GM18502 (cell line): Measurements from ENCODE around the gene ADPGK.
"Not testable (repeated sequence)": the region's sequence is repeated elsewhere in the genome, so short reads cannot be mapped to it uniquely, and the experiment has no call there.

ENCODE experiments used
- ATAC-seq: cut with Tn5 transposase; IDR thresholded peaks from one replicate; pipeline ENCODE4 v1.9.1; 2021; ENCODE audit warnings: mild to moderate bottlenecking; ENCODE audit not compliant: unreplicated experiment, poor library complexity

ADPGK gene

DNA sequence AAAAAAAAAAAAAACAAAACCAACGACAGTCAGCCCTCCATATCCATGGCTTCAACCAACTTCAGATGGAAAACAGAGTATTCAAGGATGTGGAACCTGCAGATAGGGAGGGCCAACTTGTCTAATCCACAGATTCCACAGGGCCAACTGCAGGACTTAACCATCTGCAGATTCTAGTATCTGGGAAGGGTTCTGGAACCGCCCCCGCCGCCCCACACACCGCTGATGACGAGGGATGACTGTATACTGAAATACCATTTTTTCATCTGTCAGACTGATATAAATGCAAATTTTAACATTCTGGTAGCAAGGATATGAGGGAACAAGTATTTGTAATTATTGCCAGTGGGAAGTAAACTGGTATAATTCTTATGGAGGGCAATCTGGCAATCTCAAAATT, 29.5 kb downstream of the ADPGK start:
- ATAC-seq: no peak

DNA sequence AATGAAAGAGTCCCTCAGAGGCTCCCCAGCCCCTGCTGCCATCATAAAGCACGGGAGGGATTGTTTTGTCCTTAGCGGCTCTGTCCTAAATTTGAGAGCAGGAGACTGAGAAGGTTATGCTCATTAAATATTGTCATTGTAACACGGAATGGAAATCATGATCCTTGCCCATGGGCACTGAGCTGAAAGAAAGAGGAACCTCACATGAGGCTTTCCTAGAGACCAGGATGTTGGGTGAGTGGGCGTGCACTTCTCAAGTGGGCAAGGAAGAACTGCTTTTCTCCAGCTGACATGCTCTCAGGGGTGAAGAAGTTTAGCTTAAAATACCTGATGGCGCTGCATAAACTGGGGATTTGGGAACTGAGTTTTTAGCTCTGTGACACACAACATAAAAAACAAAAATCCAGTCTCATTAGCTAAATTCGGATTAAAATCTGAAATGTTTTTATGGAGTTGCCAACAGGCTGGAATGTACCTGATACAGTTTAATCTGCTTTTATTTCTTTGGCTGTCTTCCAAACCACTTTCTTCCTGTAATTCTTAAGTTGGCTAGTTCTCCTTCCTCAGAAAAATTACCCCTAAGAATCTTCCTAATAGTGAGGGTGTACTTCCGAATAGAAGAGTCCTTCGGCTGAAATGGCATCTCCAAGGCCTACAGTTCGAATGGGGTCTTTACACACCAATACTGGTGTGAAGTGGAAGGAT, 31.7 kb downstream of the ADPGK start:
- no peak for ATAC-seq

DNA sequence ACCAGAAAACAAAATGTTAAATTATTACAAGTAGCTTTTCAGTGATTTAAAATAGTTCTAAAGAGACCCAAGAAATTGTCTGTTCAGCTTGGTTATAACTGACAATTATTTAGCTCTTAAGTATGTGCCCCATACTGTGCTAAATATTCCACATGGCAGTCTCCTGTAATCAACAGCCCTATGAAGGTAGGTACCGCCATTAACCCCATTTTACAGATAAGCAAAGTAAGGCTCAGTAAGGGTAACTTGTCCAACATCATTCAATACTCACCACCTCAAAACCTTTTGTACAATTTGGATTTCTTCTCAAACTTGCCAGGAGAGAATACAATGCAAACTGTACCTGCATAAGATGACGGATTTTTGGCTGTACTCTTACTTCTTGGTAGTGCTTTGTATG, 33.9 kb downstream of the ADPGK start:
- no peak for ATAC-seq

DNA sequence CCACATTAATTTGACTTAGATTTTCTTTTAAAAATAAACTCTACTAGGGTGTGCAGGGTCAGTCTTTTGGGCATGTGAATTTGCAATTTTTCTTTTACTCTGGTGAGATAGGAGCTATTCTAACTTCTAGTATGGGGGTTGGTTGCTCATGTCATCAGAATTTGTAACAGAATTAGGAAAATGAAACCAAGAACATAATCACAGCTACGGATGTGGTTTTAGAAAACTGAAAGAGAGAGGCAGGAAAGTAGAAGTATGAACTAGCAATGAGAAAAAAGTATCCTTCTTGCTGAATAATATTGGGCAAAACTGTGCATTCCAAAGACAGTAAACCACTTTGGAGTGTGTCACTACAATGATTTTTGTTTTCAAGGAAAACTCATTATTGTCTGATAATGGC, 43.3 kb downstream of the ADPGK start:
- peak; percentile 78 for ATAC-seq

DNA sequence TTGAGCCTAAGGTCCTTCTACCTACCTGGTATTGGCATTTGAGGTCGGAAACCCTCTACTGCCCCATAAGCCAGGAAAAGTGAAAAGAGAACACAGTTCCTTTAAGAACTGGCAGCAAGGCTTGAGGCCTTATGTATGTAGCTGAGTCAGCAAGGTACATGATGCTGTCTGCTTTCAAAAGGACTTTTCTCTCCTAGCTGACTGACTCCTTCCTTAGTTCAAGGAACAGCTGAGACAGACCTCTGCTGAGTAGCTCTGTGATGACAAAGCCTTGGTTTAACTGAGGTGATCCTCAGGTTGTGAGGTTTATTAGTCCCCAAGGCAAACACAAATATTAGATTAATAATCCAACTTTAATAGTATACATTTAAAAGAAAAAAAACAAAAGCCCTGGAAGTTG, 45.8 kb downstream of the ADPGK start:
- no peak for ATAC-seq

DNA sequence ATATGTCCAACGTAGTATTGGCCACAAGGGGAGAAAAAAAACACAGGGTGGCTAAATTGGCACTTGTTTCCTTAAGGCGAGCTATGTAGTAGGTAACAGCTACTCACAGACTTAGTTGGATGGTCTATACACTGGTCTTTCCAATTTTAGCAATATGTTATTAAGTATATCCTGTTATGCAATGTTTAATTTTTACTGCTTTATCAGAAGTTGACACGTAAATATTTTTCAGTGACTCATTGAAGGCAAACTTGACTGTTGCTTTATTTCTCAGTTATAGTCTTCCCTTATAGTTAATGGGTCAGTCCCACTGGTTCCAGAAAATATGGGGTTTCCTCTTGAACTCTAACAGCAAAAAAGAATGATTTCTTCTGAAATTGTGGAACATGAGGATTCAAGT, 46.5 kb downstream of the ADPGK start:
- no peak for ATAC-seq

DNA sequence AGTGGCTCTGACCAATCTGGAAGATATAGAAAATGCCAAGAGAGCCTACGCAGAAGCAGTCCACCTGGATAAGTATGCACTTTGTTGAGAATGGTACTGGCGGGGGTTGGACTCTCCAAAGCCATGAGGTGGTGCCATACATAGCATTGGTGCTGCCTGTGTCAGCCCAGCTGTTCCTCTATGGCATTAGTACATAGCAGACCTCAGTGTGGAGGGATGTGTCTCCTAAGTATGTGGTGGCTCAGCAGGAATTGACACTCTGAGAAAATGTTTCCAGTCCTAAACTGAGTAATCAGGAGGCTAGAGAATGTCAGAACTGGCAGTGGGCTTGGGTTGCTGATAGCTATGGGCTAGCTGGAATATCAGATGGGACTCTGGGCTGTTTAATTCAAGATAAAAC, 48.4 kb downstream of the ADPGK start:
- no peak for ATAC-seq

DNA sequence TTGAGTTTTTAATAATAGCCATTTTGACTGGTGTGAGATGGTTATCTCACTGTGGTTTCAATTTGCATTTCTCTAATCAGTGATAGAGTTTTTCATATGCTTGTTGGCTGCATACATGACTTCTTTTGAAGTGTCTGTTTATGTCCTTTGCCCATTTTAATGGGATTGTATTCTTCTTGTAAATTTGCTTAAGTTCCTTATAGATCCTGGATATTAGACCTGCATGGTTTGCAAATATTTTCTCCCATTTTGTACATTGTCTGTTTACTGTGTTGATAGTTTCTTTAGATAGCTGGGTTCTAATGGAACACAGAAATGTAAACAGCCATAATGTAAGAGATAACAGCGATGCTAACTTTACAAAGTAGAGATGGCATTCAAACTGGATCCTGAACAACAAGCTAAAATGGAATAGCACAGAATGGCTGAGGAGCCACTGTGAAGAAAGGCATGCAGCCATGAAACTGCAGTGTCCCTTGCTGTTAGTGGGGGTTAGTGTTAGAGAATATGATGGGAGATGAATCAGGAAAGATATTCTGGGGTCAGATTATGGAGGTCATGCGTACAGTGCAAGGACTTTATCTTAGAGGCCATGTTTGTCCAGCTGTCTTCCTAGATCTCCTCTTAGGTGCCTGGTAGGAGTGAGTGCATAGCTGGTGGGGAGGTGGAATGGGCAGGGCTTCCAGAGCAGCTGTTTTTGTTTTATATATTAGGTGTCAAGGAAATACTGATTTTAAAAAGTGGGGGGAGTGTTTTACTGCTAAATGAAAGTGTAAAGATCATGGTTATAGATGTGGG, 49.4 kb downstream of the ADPGK start:
- ATAC-seq: no peak

DNA sequence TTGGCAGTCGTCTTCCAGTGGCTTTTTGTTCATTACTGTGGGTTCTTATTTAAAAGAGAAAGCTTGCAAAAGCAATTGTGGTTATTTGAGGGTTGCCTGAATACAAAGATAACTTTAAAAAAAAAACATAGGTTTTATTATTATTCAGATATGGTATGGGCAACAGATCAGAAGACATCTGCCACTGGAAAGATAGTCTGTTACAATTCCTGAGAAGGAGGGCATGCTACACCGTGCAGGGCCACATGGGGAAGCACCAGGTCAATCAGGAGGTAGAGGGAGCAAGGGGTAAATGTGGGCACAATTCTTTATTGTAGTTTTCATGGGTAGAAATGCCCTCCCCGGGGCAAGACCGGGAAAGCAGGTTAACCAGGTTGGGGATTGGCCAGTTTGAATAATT, 51.0 kb downstream of the ADPGK start:
- ATAC-seq: no peak

DNA sequence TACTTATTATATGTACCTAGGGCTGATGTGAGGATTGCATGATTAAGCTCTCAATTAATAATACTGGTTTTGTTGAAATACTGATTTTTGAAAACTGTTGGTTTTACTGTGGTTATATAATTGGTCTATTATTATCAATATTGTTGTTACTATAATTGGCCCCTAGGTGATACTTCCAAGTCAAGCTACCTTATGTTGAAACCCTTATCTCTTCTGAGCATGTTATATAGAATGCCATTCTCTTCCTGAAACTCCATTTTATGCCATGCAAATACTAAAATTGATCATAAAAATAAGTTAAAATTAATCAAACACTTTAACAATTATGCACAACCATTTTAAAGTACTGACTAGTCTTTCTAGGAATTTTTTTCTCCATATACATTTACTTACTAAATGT, 51.5 kb downstream of the ADPGK start:
- ATAC-seq: no peak

DNA sequence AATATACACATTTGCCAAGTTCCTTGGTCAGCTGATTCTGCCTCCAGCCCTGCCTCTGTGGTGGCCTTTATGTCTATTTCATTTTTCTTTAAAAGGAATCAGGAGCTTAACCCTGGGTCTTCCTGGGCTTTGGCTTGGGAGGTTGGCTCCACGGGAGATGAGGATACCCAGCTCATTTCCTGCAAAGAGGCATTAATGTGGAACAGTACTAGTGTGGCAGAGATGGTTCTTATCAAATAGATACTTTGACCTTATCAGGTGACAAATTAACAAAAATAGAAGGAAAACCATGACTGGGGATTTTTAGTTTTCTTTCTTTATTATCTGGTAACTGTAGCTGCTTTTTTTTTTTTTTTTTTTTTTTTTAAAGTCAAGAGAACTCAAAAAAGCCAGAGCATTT, 54.7 kb downstream of the ADPGK start:
- no peak for ATAC-seq

DNA sequence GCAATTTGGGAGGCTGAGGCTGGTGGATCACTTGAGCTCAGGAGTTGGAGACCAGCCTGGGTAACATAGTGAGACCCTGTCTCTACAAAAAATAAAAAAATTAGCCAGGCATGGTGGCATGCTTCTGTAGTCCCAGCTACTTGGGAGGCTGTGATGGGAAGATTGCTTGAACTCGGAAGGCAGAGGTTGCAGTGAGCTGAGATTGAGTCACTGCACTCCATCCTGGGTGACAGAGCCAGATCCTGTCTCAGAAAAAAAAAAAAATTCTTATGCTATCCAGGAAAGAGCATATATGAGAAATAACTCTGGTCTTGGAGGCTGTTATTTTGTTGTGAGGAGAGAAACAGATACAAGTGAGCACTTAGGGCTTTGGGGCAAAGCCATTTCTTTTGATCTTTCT, 55.3 kb downstream of the ADPGK start:
- not testable (repeated sequence) for ATAC-seq

DNA sequence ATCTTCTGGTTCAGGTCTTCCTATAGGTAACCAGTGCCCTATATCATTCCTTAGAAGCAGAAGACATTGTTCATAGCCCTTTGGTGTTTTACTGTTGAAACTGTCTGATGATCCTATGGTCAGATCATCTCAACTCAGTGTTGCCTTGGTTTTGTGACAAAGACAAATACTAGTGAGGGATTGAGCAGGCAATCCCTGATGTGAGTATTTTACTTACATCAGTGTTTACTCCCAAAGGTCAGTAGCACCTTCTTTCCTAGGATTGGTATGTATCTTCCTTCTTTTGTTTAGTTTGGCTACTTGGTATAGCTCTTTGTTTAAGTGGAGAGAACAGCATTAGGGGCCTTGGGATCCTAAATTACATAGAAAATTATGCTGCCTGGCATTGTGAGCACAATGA, 56.4 kb downstream of the ADPGK start:
- ATAC-seq: no peak

DNA sequence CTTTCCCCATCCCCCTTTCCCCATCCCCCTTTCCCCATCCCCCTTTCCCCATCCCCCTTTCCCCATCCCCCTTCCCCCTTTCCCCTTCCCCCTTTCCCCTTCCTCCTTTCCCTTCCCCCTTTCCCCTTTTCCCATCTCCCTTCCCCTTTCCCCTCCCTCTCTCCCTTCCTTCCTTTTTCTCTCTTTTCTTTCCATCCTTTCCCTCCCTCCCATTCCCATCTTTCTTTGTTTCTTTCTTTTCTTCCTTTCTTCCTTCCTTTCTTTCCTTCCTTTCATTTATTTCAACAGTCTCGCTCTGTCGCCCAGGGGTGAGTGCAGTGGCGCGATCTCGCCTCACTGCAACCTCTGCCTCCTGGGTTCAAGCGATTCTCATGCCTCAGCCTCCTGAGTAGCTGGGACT, 57.7 kb downstream of the ADPGK start:
- ATAC-seq: not testable (repeated sequence)

DNA sequence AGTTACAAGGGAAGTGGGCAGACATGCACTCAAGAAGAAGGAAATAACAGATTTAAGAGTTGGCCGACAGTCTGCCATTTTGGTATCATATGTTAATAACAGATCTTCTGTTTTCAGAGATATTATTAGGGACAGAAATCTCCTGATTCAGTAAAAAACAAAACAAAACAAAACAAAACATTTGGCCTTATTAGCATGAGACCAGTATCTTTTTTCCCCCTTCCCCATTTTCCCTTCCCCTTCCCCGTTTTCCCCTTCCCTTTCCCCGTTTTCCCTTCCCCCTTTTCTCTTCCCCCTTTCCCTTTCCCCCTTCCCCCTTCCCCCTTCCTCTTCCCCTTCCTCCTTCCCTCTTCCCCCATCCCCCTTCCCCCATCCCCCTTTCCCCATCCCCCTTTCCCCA, 58.1 kb downstream of the ADPGK start:
- ATAC-seq: no peak

DNA sequence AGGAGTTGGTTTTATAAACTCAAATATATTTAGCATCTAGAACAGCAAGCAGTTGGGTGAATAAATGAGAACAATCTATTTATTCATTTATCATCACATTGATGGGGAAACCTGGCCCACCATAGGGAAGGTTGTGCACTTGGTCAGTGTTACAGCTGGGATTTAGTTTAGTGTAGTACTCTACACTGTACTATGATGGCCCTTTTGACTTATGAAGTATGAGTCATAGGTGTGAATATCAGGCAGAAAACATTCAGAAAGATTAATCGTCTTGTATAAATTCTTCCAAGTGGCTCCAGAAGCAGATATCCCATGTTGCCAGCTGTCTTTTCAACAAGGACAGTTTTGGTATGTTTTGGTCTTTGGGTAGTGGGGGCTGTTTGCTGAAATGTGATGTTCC, 59.5 kb downstream of the ADPGK start:
- ATAC-seq: no peak

DNA sequence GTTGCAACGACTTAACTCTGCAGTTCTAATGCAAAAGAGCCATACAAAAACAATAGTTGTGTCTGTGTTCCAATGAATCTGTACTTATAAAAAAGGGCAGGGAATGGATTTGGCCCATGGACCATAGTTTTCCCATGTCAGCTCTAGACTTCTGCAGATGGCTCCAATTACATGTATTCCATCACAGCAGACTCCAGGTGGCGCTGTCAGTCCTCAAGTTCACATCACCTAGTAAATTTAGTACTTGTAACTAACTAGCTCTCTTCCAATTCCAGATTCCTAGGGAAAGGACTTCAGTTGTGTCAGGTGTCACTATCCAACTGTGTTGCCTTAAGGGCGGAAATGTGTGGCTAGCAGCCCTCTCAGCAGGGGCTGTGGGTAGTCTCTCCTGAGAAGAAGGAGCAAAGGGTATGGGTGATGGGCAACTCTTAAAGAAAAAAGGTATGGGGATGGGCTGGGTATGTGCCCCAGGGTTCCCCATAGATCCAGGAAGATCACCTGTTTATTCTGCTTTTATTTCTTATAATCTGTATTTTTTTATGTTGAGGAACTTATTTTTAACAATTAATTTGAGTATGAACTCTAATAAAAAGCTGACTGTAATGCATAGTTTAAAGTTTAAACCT, 61.4 kb downstream of the ADPGK start:
- no peak for ATAC-seq

DNA sequence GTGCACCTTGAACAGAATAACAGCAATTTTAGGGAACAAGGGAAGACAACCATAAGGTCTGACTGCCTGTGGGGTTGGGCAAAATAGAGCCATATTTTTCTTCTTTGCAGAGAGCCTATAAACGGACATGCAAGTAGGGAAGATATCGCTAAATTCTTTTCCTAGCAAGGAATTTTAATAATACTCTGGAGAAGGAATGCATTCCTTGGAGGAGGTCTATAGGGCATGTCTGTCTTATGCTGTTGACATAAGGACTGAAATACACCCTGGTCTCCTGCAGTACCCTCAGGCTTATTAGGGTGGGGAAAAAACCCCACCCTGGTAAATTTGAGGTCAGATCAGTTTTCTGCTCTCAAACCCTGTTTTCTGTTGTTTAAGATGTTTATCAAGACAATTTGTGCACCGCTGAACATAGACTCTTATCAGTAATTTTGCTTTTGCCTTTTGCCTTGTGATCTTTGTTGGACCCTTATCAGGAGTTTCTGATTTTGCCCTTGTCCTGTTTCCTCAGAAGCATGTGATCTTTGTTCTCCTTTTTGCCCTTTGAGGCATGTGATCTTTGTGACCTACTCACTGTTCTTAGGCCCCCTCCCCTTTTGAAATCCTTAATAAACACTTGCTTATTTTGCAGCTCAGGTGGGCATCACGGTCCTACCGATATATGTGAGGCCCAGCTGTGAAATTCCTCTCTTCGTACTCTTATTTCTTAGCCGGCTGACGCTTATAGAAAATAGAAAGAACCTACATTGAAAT, 74.8 kb downstream of the ADPGK start:
- ATAC-seq: not testable (repeated sequence)

DNA sequence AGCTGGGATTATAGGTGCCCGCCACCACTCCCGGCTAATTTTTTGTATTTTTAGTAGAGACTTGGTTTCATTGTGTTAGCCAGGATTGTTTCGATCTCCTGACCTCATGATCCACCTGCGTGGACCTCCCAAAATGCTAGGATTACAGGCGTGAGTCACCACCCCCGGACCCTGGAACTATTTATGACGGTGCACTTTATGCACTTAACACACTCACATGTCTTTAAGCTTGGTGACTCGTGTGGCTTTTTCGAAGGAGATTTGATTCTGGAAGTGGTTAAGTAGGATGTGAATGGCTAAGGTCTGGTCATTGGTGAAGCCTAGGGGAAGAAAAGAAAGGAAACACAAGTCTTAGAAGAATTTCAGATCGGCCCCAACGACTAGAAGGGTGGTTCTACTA, 77.3 kb downstream of the ADPGK start:
- no peak for ATAC-seq
